Natural killer cell treated with Interleukin-12 subunit alpha and Interleukin-12 subunit beta and Interleukin-15 and Interleukin-18, amount 100 ng/mL, for 72 hours (primary cell): Measurements from ENCODE around the gene MT1G. TPM values are rescaled to one million over a fixed set of nuclear protein-coding genes. Genes with fewer than 3 reads are reported as not detected.
"Not testable (repeated sequence)": the region's sequence is repeated elsewhere in the genome, so short reads cannot be mapped to it uniquely, and the experiment has no call there.

Source experiments
- ATAC-seq, 2 donors: fragments of 150-1000 bp; cut with Tn5 transposase in 1 of 2; sonication (Bioruptor Pico), chemical (Tn5 transposase) in 1 of 2; 2 replicates each; pipeline ENCODE4 v1.10.0; 2021
- DNase-seq: peaks from one replicate; pipeline ENCODE4 v3.0.0; 2022; ENCODE audit warnings: low spot score
- H3K27ac Mint-ChIP-seq, 2 donors: 1 replicate in 1 of 2; 2 replicates in 1 of 2; pipeline ENCODE4 v1.8.0; 2022; ENCODE audit warnings: mixed read lengths in 2 of 2, mild to moderate bottlenecking in 1 of 2, moderate library complexity in 1 of 2
- H3K27me3 Mint-ChIP-seq, 2 donors: 1 replicate in 1 of 2; 2 replicates in 1 of 2; pipeline ENCODE4 v1.8.0; 2022; ENCODE audit warnings: mixed read lengths in 2 of 2
- H3K36me3 Mint-ChIP-seq: one replicate; pipeline ENCODE4 v1.8.0; 2022; ENCODE audit warnings: mixed read lengths
- H3K4me1 Mint-ChIP-seq, 2 donors: 1 replicate in 1 of 2; 2 replicates in 1 of 2; pipeline ENCODE4 v1.8.0; 2022; ENCODE audit warnings: low read depth in 2 of 2, mixed read lengths in 2 of 2, mild to moderate bottlenecking in 1 of 2
- H3K4me3 Mint-ChIP-seq: one replicate; pipeline ENCODE4 v1.8.0; 2022; ENCODE audit warnings: mixed read lengths
- H3K9me3 Mint-ChIP-seq: 2 replicates; pipeline ENCODE4 v1.8.0; 2022; ENCODE audit warnings: mixed read lengths
- total RNA-seq, 2 donors: library from RNA; stranded (reverse); gene quantifications; one replicate each; pipeline ENCODE4 v1.2.3, GENCODE V29; 2022

MT1G gene
- total RNA-seq, 2 donors from 2014 or later: 3.3 to 7.5 TPM

- H3K4me3 Mint-ChIP-seq, DNase-seq, ATAC-seq: not testable (repeated sequence)
These were observed 2.3 kb downstream of the MT1G start for GRCh38 chr16:56665286-56666261.

GRCh38 chr16:56664506-56664905, 3.4 kb downstream of the MT1G start:
- ATAC-seq (no peak), DNase-seq (no peak)
- H3K4me1 Mint-ChIP-seq: peaks cover 12 to 23% of the 10 kb centered on the region in 2 donors
- H3K27ac Mint-ChIP-seq: no peak overlapping the region
- peaks cover 39 to 59% of the 10 kb centered on the region in 2 donors for H3K27me3 Mint-ChIP-seq
- H3K9me3 Mint-ChIP-seq: no peaks in the 10 kb centered on the region
- H3K4me3 Mint-ChIP-seq: no peak overlapping the region
- no peaks in the 10 kb centered on the region for H3K36me3 Mint-ChIP-seq

More at GRCh38 chr16:56665286-56666261, 2.3 kb downstream of the MT1G start:
- H3K9me3 Mint-ChIP-seq, H3K36me3 Mint-ChIP-seq, H3K27ac Mint-ChIP-seq: not testable (repeated sequence)
- Mint-ChIP-seq H3K4me1 (peaks cover 12 to 26% of the 10 kb centered on the region in 2 donors), H3K27me3 (peaks cover 43 to 60% of the 10 kb centered on the region in 2 donors)

GRCh38 chr16:56662357-56663354, 5.2 kb downstream of the MT1G start:
- no peak overlapping the region for H3K27ac Mint-ChIP-seq
- no peaks in the 10 kb centered on the region for H3K36me3 Mint-ChIP-seq
- H3K4me3 Mint-ChIP-seq: peak overlapping the region; percentile 62
- peaks cover 11 to 20% of the 10 kb centered on the region in 2 donors for H3K4me1 Mint-ChIP-seq
- ATAC-seq: peak in 1 of 2 donors; percentile 41
- peaks cover 27 to 42% of the 10 kb centered on the region in 2 donors for H3K27me3 Mint-ChIP-seq
- no peaks in the 10 kb centered on the region for H3K9me3 Mint-ChIP-seq
- DNase-seq: no peak

GRCh38 chr16:56658327-56658875, 9.5 kb downstream of the MT1G start:
- Mint-ChIP-seq H3K4me3 (peak overlapping the region; percentile 95), H3K27me3 (peaks cover 14 to 21% of the 10 kb centered on the region in 2 donors), H3K4me1 (peaks cover 8 to 21% of the 10 kb centered on the region in 2 donors), H3K9me3 (no peaks in the 10 kb centered on the region), H3K36me3 (no peaks in the 10 kb centered on the region), H3K27ac (peak overlapping the region; percentile 74 to 92)
- ATAC-seq (no peak), DNase-seq (no peak)

GRCh38 chr16:56657555-56658326, 10.1 kb downstream of the MT1G start, which contains the start of gene MT1F:
MT1F (plus strand) TSS chr16:56657959; CDS start chr16:56658059, 100 bp downstream.
- DNase-seq: peak; percentile 67
- no peaks in the 10 kb centered on the region for H3K9me3 Mint-ChIP-seq

GRCh38 chr16:56653218-56653617, 14.6 kb downstream of the MT1G start:
- ATAC-seq (no peak), DNase-seq (no peak)
- Mint-ChIP-seq H3K36me3 (no peaks in the 10 kb centered on the region), H3K27ac (no peak overlapping the region), H3K9me3 (no peaks in the 10 kb centered on the region), H3K27me3 (peaks cover 0 to 9% of the 10 kb centered on the region in 2 donors), H3K4me3 (no peak overlapping the region), H3K4me1 (peaks cover 5 to 8% of the 10 kb centered on the region in 2 donors)

More at GRCh38 chr16:56657555-56658326, 10.1 kb downstream of the MT1G start, which contains the start of gene MT1F:
- Mint-ChIP-seq H3K27me3 (peaks cover 15 to 16% of the 10 kb centered on the region in 2 donors), H3K4me1 (peaks cover 5 to 18% of the 10 kb centered on the region in 2 donors), H3K4me3 (peak within 1 kb of the TSS; percentile 95), H3K36me3 (no peaks in the 10 kb centered on the region), H3K27ac (peak within 1 kb of the TSS; percentile 74 to 92)
- ATAC-seq: peak; percentile 88 to 94

- H3K36me3 Mint-ChIP-seq: no peaks in the 10 kb centered on the region
- no peak for DNase-seq
- H3K4me3 Mint-ChIP-seq: no peak overlapping the region
- peaks cover under 1 to 9% of the 10 kb centered on the region in 2 donors for H3K27me3 Mint-ChIP-seq
- no peak overlapping the region for H3K27ac Mint-ChIP-seq
- H3K9me3 Mint-ChIP-seq: no peaks in the 10 kb centered on the region
- ATAC-seq: no peak
- H3K4me1 Mint-ChIP-seq: peaks cover 0 to 3% of the 10 kb centered on the region in 2 donors
These were observed 15.3 kb downstream of the MT1G start for GRCh38 chr16:56652600-56652999.

- Mint-ChIP-seq H3K27ac (no peak within 1 kb of the TSS), H3K36me3 (no peaks in the 10 kb centered on the region), H3K4me1 (no peaks in the 10 kb centered on the region), H3K9me3 (no peaks in the 10 kb centered on the region), H3K27me3 (peaks cover 8 to 15% of the 10 kb centered on the region in 2 donors), H3K4me3 (no peak within 1 kb of the TSS)
- DNase-seq (no peak), ATAC-seq (no peak)
These were observed 16.3 kb downstream of the MT1G start, which contains the start of gene MT1B for GRCh38 chr16:56651586-56651985. MT1B (plus strand) TSS chr16:56651886; CDS start chr16:56651954, 68 bp downstream.

GRCh38 chr16:56649820-56650219, 18.0 kb downstream of the MT1G start:
- Mint-ChIP-seq H3K27ac (no peak overlapping the region), H3K36me3 (no peaks in the 10 kb centered on the region), H3K4me3 (no peak overlapping the region), H3K27me3 (peaks cover 17 to 20% of the 10 kb centered on the region in 2 donors), H3K4me1 (no peaks in the 10 kb centered on the region), H3K9me3 (no peaks in the 10 kb centered on the region)
- ATAC-seq (no peak), DNase-seq (no peak)

GRCh38 chr16:56649271-56649670, 18.6 kb downstream of the MT1G start:
- peak overlapping the region in 1 of 2 donors; percentile 54 for H3K27ac Mint-ChIP-seq
- H3K27me3 Mint-ChIP-seq: peaks cover 17 to 25% of the 10 kb centered on the region in 2 donors
- peaks cover under 1 to 1% of the 10 kb centered on the region in 2 donors for H3K4me1 Mint-ChIP-seq

GRCh38 chr16:56647641-56648431, 20.0 kb downstream of the MT1G start:
- H3K4me1 Mint-ChIP-seq: peaks cover 10 to 11% of the 10 kb centered on the region in 2 donors
- no peaks in the 10 kb centered on the region for H3K36me3 Mint-ChIP-seq
- ATAC-seq (no peak), DNase-seq (no peak)
- H3K9me3 Mint-ChIP-seq: no peaks in the 10 kb centered on the region
- no peak overlapping the region for H3K27ac Mint-ChIP-seq
- no peak overlapping the region for H3K4me3 Mint-ChIP-seq
- H3K27me3 Mint-ChIP-seq: peaks cover 16 to 31% of the 10 kb centered on the region in 2 donors

More at GRCh38 chr16:56649271-56649670, 18.6 kb downstream of the MT1G start:
- Mint-ChIP-seq H3K4me3 (no peak overlapping the region), H3K36me3 (no peaks in the 10 kb centered on the region), H3K9me3 (no peaks in the 10 kb centered on the region)
- ATAC-seq (no peak), DNase-seq (no peak)

- Mint-ChIP-seq H3K4me1 (peaks cover 20 to 22% of the 10 kb centered on the region in 2 donors), H3K9me3 (no peaks in the 10 kb centered on the region), H3K36me3 (no peaks in the 10 kb centered on the region), H3K27ac (no peak overlapping the region), H3K27me3 (peaks cover 19 to 37% of the 10 kb centered on the region in 2 donors), H3K4me3 (no peak overlapping the region)
- no peak for DNase-seq
- ATAC-seq: no peak
These were observed 22.0 kb downstream of the MT1G start for GRCh38 chr16:56645838-56646237.
